ENCODE results near the gene CNNM4. TPM values are rescaled to one million over a fixed set of nuclear protein-coding genes. Genes with fewer than 3 reads are reported as not detected.
A peak's percentile ranks its signal among the peaks of the same experiment; 100 is the strongest.

The CNNM4 gene
- total RNA-seq, 1 experiment from 2014 or later = 28.3 TPM

DNA sequence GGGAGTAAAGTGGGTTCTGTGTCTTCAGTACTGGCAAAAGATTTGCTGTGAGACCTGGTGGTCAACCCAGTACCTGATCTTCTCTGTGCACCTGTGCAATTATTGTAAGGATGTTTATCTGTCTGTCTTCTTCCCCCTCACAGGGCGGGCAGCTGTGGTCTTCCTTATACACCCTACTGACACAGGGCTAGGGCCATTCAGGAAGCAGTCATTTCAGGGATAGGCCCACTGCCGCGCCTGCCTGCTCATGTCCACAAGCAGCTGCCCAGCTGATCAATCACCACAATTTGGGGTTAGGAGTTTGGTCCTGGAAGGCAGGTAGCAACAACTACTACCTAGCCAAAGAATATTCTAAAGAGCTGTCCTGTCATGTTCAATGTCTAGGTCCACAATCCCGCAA lies 1.2 kb upstream of the CNNM4 start:
- TF ChIP-seq, protein P1, sequence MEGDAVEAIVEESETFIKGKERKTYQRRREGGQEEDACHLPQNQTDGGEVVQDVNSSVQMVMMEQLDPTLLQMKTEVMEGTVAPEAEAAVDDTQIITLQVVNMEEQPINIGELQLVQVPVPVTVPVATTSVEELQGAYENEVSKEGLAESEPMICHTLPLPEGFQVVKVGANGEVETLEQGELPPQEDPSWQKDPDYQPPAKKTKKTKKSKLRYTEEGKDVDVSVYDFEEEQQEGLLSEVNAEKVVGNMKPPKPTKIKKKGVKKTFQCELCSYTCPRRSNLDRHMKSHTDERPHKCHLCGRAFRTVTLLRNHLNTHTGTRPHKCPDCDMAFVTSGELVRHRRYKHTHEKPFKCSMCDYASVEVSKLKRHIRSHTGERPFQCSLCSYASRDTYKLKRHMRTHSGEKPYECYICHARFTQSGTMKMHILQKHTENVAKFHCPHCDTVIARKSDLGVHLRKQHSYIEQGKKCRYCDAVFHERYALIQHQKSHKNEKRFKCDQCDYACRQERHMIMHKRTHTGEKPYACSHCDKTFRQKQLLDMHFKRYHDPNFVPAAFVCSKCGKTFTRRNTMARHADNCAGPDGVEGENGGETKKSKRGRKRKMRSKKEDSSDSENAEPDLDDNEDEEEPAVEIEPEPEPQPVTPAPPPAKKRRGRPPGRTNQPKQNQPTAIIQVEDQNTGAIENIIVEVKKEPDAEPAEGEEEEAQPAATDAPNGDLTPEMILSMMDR (IDR thresholded peaks at IDR 0.05; ENCODE audit: insufficient read depth in 1 of 2, low read depth in 1 of 2, low read length in 1 of 2, severe bottlenecking in 1 of 2, unreplicated experiment in 1 of 2) = no peak
- Histone ChIP-seq H3K4me1 (peaks cover 31% of the 10 kb centered on the region), H3K9me3 (no peaks in the 10 kb centered on the region), H3K4me3 (ENCODE audit: low read depth, low read length) (no peak overlapping the region), H3K27me3 (replicated peaks; ENCODE audit: control insufficient read depth, insufficient read depth, low read length) (no peaks in the 10 kb centered on the region), H3K36me3 (ENCODE audit: control insufficient read depth, insufficient read depth, low read length) (no peaks in the 10 kb centered on the region)
- H3K4me1 Mint-ChIP-seq (ENCODE audit: low read depth, unreplicated experiment) = peaks cover 28% of the 10 kb centered on the region
- H3K36me3 Mint-ChIP-seq (ENCODE audit: insufficient read depth, unreplicated experiment) = peaks cover 10% of the 10 kb centered on the region
- no peaks in the 10 kb centered on the region for H3K9me3 Mint-ChIP-seq (ENCODE audit: unreplicated experiment)
- no TSS peak for BruUV-seq (replicated peaks)
- POLR2A ChIA-PET = no interaction called here
- intact Hi-C loops (cut with micrococcal nuclease; ENCODE audit: unreplicated experiment) = no loop called here
- H3K4me3 Mint-ChIP-seq (ENCODE audit: unreplicated experiment) = peak overlapping the region; percentile 76
- CTCF ChIA-PET = interaction anchor here (0.9 kb wide), 1 partner anchor 155 kb away, joined by 3 read pairs; no protein-coding TSS in a partner anchor
- no peak for DNase-seq
- no peak overlapping the region for H3K27ac Mint-ChIP-seq (ENCODE audit: unreplicated experiment)
- H3K27me3 Mint-ChIP-seq (ENCODE audit: insufficient read depth, unreplicated experiment) = no peaks in the 10 kb centered on the region

DNA sequence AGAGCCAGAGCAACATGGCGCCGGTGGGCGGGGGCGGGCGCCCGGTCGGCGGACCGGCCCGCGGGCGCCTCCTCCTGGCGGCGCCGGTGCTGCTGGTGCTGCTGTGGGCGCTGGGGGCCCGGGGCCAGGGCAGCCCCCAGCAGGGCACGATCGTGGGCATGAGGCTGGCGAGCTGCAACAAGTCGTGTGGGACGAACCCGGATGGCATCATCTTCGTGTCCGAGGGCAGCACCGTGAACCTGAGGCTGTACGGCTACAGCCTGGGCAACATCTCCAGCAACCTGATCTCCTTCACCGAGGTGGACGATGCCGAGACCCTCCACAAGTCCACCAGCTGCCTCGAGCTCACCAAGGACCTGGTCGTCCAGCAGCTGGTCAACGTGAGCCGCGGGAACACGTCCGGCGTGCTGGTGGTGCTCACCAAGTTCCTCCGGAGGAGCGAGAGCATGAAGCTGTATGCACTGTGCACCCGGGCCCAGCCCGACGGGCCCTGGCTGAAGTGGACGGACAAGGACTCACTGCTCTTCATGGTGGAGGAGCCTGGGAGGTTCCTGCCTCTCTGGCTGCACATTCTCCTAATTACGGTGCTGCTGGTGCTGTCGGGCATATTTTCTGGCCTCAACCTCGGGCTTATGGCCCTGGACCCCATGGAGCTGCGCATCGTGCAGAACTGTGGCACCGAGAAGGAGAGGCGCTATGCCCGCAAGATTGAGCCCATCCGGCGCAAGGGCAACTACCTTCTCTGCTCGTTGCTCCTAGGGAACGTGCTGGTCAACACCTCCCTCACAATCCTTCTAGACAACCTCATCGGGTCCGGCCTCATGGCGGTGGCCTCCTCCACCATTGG lies 507 bp downstream of the CNNM4 start:
- peaks cover 11% of the 10 kb centered on the region for H3K36me3 Mint-ChIP-seq (ENCODE audit: insufficient read depth, unreplicated experiment)
- TF ChIP-seq, protein P1 (IDR thresholded peaks at IDR 0.05; ENCODE audit: insufficient read depth in 1 of 2, low read depth in 1 of 2, low read length in 1 of 2, severe bottlenecking in 1 of 2, unreplicated experiment in 1 of 2) = peak; percentile 43 to 65
- Histone ChIP-seq H3K36me3 (ENCODE audit: control insufficient read depth, insufficient read depth, low read length) (peaks cover 1% of the 10 kb centered on the region; the same call in 1 of the 2 replicates), H3K4me1 (peaks cover 34% of the 10 kb centered on the region), H3K9me3 (no peaks in the 10 kb centered on the region), H3K4me3 (ENCODE audit: low read depth, low read length) (peak overlapping the region; percentile 91), H3K27me3 (replicated peaks; ENCODE audit: control insufficient read depth, insufficient read depth, low read length) (no peaks in the 10 kb centered on the region)
- intact Hi-C loops (cut with micrococcal nuclease; ENCODE audit: unreplicated experiment) = loop anchor here (1.0 to 5.0 kb wide), 4 partner anchors 21 to 123 kb away; partner anchors contain the start of genes KANSL3 and LMAN2L
- peaks cover 31% of the 10 kb centered on the region for H3K4me1 Mint-ChIP-seq (ENCODE audit: low read depth, unreplicated experiment)
- H3K4me3 Mint-ChIP-seq (ENCODE audit: unreplicated experiment) = peak overlapping the region; percentile 76
- ChIA-PET POLR2A (interaction anchor here (0.9 to 1.5 kb wide), 4 partner anchors 13 to 55 kb away, joined by 3 to 11 read pairs (median 4); partner anchors contain the start of gene CNNM3), CTCF (interaction anchor here (0.8 to 1.6 kb wide), 15 partner anchors 11 to 426 kb away, joined by 3 to 10 read pairs (median 4); partner anchors contain the start of genes ANKRD39, CNNM3 and NCAPH)
- DNase-seq = peak; percentile 55 to 56
- H3K27me3 Mint-ChIP-seq (ENCODE audit: insufficient read depth, unreplicated experiment) = no peaks in the 10 kb centered on the region
- no TSS peak for BruUV-seq (replicated peaks)
- peak overlapping the region; percentile 77 for H3K27ac Mint-ChIP-seq (ENCODE audit: unreplicated experiment)
- H3K9me3 Mint-ChIP-seq (ENCODE audit: unreplicated experiment) = no peaks in the 10 kb centered on the region

DNA sequence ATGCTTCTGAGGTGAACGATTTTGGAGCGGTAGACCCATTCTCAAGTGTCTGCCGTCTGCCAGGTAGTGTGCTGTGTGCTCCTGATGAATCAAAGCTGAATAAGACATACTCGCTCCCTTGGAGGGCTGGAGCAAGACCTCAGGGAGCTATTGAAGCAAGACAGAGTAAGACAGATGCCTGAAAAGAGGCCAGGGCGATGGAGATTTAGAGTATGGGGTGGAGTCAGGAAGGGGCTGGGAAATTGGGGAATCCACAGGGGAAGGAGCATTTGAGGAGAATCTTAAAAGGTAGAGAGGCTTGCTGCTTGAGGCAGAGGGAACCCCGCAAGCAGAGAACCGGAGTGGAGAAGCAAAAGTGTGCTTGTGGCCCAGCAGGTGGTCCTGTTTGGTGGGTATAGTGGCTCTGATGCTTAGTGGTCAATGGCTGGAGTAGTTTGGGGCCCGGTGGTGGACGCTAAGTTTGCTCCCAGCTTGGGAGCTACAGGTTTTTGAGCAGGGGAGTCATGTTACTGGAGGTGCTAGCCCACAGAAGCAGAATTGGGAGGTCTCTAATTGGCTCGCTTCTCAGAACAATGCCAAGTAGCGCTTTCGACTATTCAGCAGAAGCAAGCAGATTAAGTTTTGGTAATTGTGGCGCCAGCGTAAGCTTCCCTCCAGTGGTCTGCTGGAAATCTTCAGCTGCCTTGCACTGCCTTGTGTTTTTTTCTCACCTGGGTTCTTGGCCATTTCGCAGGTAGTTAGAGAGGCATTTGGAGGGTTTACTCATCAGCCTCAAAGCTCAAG lies 2.0 kb downstream of the CNNM4 start:
- Histone ChIP-seq H3K27me3 (replicated peaks; ENCODE audit: control insufficient read depth, insufficient read depth, low read length) (no peaks in the 10 kb centered on the region), H3K4me1 (peaks cover 49% of the 10 kb centered on the region), H3K36me3 (ENCODE audit: control insufficient read depth, insufficient read depth, low read length) (peaks cover 1% of the 10 kb centered on the region; the same call in 1 of the 2 replicates), H3K9me3 (no peaks in the 10 kb centered on the region), H3K4me3 (ENCODE audit: low read depth, low read length) (peak overlapping the region; percentile 91)
- intact Hi-C loops (cut with micrococcal nuclease; ENCODE audit: unreplicated experiment) = loop anchor here (1.0 to 5.0 kb wide), 2 partner anchors 10 to 40 kb away; no protein-coding TSS in a partner anchor
- CTCF ChIA-PET = interaction anchor here (0.6 to 2.0 kb wide), 11 partner anchors 9 to 158 kb away, joined by 3 to 8 read pairs (median 4); partner anchors contain the start of genes ANKRD39 and CNNM3
- H3K36me3 Mint-ChIP-seq (ENCODE audit: insufficient read depth, unreplicated experiment) = peaks cover 22% of the 10 kb centered on the region
- H3K4me1 Mint-ChIP-seq (ENCODE audit: low read depth, unreplicated experiment) = peaks cover 46% of the 10 kb centered on the region
- TF ChIP-seq, protein P1 (IDR thresholded peaks at IDR 0.05; ENCODE audit: insufficient read depth in 1 of 2, low read depth in 1 of 2, low read length in 1 of 2, severe bottlenecking in 1 of 2, unreplicated experiment in 1 of 2) = no peak
- no TSS peak for BruUV-seq (replicated peaks)
- peak overlapping the region; percentile 76 for H3K4me3 Mint-ChIP-seq (ENCODE audit: unreplicated experiment)
- peak overlapping the region; percentile 58 for H3K27ac Mint-ChIP-seq (ENCODE audit: unreplicated experiment)
- no peaks in the 10 kb centered on the region for H3K27me3 Mint-ChIP-seq (ENCODE audit: insufficient read depth, unreplicated experiment)
- no peaks in the 10 kb centered on the region for H3K9me3 Mint-ChIP-seq (ENCODE audit: unreplicated experiment)
- DNase-seq = no peak
- POLR2A ChIA-PET = interaction anchor here (0.6 to 0.8 kb wide), 2 partner anchors 55 to 901 kb away, joined by 3 read pairs; partner anchors contain the start of gene ACTR1B
